Activated CD4-positive, alpha-beta T cell treated with anti-CD3 and anti-CD28 coated beads, Interleukin-2, Interleukin-6, amounts not matched to agents 100 ng/mL and 50 ng/mL, durations not matched to agents 16 hours and 8 hours (primary cell): Measurements from ENCODE around the gene BCL7A.

Experiments
- DNase-seq: peaks from one replicate; pipeline ENCODE4 v3.0.0-alpha.2; 2020

The BCL7A gene

GRCh38 chr12:122057007-122057735 is 35.5 kb downstream of the BCL7A start:
- no peak for DNase-seq

- no peak for DNase-seq
Observed at GRCh38 chr12:122057769-122058168, 36.1 kb downstream of the BCL7A start.

GRCh38 chr12:122058549-122059149 is 37.0 kb downstream of the BCL7A start:
- DNase-seq = no peak

- DNase-seq = no peak
Observed at GRCh38 chr12:122059203-122059960, 37.7 kb downstream of the BCL7A start.

- no peak for DNase-seq
Observed at GRCh38 chr12:122060081-122060501, 38.4 kb downstream of the BCL7A start.

- DNase-seq = no peak
Observed at GRCh38 chr12:122061253-122061652, 39.6 kb downstream of the BCL7A start.

- no peak for DNase-seq
Observed at GRCh38 chr12:122062832-122063693, 41.4 kb downstream of the BCL7A start.

GRCh38 chr12:122063694-122064024 is 42.0 kb downstream of the BCL7A start:
- DNase-seq = no peak

GRCh38 chr12:122064025-122064777 is 42.5 kb downstream of the BCL7A start:
- DNase-seq = peak; percentile 55

- DNase-seq = no peak
Observed at GRCh38 chr12:122064780-122065588, 43.3 kb downstream of the BCL7A start.

GRCh38 chr12:122067548-122067947 is 45.9 kb downstream of the BCL7A start:
- DNase-seq = no peak

- peak; percentile 28 for DNase-seq
Observed at GRCh38 chr12:122067966-122068365, 46.3 kb downstream of the BCL7A start.

- no peak for DNase-seq
Observed at GRCh38 chr12:122072031-122072970, 50.6 kb downstream of the BCL7A start.

GRCh38 chr12:122073815-122074214 is 52.1 kb downstream of the BCL7A start:
- no peak for DNase-seq

- peak; percentile 57 for DNase-seq
Observed at GRCh38 chr12:122076743-122077495, 55.2 kb downstream of the BCL7A start.

GRCh38 chr12:122078141-122079032 is 56.7 kb downstream of the BCL7A start, which contains the start of gene MLXIP:
MLXIP (plus strand) TSS chr12:122078756; CDS start chr12:122078854, 98 bp downstream.
- DNase-seq = peak; percentile 93

- peak; percentile 37 for DNase-seq
Observed at GRCh38 chr12:122079033-122079531, 57.4 kb downstream of the BCL7A start.

- DNase-seq = peak; percentile 26
Observed at GRCh38 chr12:122079532-122080081, 57.9 kb downstream of the BCL7A start.
